AG09309 (cell line): ENCODE measurements around the gene TTC31.
A peak's percentile ranks its signal among the peaks of the same experiment; 100 is the strongest.
"Not testable (repeated sequence)": the region's sequence is repeated elsewhere in the genome, so short reads cannot be mapped to it uniquely, and the experiment has no call there.

Experiments used
- DNase-seq: peaks from one replicate; pipeline ENCODE4 v3.0.0-alpha.2; 2010; ENCODE audit warnings: low read depth
- H3K4me3 ChIP-seq: 2 replicates; pipeline ENCODE4 v1.5.1; 2011; ENCODE audit warnings: mild to moderate bottlenecking, low read depth, low read length, moderate library complexity; ENCODE audit not compliant: control insufficient read depth
- CTCF ChIP-seq: IDR thresholded peaks from 2 replicates; pipeline ENCODE4 v1.5.1; 2011; ENCODE audit warnings: mild to moderate bottlenecking, low read depth, low read length, inconsistent platforms; ENCODE audit not compliant: insufficient read depth, control insufficient read depth; ENCODE audit errors: missing control alignments

TTC31 gene

DNA sequence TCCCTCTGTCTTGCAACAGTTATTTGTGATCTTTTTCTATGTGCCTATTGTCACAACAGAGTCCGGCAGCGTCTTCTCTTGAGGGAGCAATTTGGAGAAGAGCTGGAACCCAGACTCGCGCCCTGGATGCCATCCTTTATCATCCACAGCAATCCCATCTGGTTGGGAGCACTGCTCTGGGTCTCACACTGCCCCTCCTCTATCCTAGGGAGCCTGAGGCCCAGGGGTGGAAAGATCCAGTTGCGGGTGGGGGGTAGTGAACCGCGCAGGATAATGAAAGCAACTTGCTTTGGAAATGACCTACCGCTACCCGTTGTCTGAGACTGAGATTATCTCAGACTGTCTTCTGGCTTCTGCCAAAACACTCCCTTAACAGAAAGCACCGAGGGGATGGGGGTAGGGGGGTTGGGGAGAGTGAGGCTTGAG lies 23.9 kb upstream of the TTC31 start:
- H3K4me3 ChIP-seq: peak overlapping the region; percentile 75
- TF ChIP-seq CTCF: no peak
- DNase-seq: no peak

DNA sequence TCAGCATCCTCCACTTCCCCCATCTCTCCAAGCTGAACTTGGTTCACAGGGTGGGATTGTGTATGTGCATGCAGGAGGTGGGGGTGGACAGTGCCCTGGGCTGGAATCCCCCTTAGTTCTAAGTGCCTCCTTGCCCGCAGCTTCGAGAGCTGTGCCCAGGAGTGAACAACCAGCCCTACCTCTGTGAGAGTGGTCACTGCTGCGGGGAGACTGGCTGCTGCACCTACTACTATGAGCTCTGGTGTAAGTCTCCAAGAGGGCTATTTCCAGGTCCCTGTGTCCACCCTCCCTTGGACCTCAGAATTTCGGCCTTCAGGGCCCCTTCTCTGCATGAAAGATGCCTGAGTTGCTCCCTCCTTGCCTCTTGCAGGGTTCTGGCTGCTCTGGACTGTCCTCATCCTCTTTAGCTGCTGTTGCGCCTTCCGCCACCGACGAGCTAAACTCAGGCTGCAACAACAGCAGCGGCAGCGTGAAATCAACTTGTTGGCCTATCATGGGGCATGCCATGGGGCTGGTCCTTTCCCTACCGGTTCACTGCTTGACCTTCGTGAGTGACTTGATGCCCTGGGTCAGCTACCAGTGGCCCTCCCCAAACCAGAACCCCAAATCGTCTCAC lies 23.3 kb upstream of the TTC31 start:
- not testable (repeated sequence) for DNase-seq

GRCh38 chr2:74460187-74460586 lies 22.7 kb upstream of the TTC31 start:
- not testable (repeated sequence) for DNase-seq, H3K4me3 ChIP-seq

More for the DNA sequence above, 23.3 kb upstream of the TTC31 start:
- H3K4me3 ChIP-seq: peak overlapping the region; percentile 32

- DNase-seq: no peak
- TF ChIP-seq CTCF: no peak
- H3K4me3 ChIP-seq: no peak overlapping the region
Measured at GRCh38 chr2:74461187-74462053, 21.5 kb upstream of the TTC31 start.

- H3K4me3 ChIP-seq: no peak overlapping the region
- TF ChIP-seq CTCF: no peak
- no peak for DNase-seq
Measured at GRCh38 chr2:74462054-74462785, 20.7 kb upstream of the TTC31 start.

GRCh38 chr2:74462786-74463105 lies 20.1 kb upstream of the TTC31 start:
- H3K4me3 ChIP-seq: no peak overlapping the region
- no peak for DNase-seq
- TF ChIP-seq CTCF: no peak

- no peak for DNase-seq
- TF ChIP-seq CTCF: no peak
- peak overlapping the region; percentile 89 for H3K4me3 ChIP-seq
Measured at GRCh38 chr2:74464406-74464805, 18.5 kb upstream of the TTC31 start.

- not testable (repeated sequence) for DNase-seq
Measured at GRCh38 chr2:74470742-74471141, 12.1 kb upstream of the TTC31 start.

More at GRCh38 chr2:74470742-74471141, 12.1 kb upstream of the TTC31 start:
- not testable (repeated sequence) for H3K4me3 ChIP-seq
